22Rv1 (cell line): ENCODE data around the gene MGRN1.
A peak's percentile ranks its signal among the peaks of the same experiment; 100 is the strongest.

Experiments used
- H3K27ac ChIP-seq: fragments of 450-650 bp; 2 replicates; pipeline ENCODE4 v1.5.1; 2017
- CTCF ChIP-seq: fragments of 450-650 bp; IDR thresholded peaks from 2 replicates; pipeline ENCODE4 v1.5.1; 2017; ENCODE audit warnings: mild to moderate bottlenecking
- ZFX ChIP-seq: fragments of 450-650 bp; IDR thresholded peaks from 2 replicates; pipeline ENCODE4 v1.6.1; 2017; ENCODE audit warnings: antibody characterized with exemption, borderline replicate concordance

The MGRN1 gene

GRCh38 chr16:4616047-4616811 lies 8.4 kb upstream of the MGRN1 start:
- H3K27ac ChIP-seq, result peak overlapping the region; percentile 97
- TF ChIP-seq ZFX, result no peak
- peak; percentile 58 for TF ChIP-seq CTCF

GRCh38 chr16:4617880-4618279 lies 6.7 kb upstream of the MGRN1 start:
- TF ChIP-seq ZFX (no peak), CTCF (no peak)
- H3K27ac ChIP-seq, result peak overlapping the region; percentile 97

GRCh38 chr16:4618645-4619418 lies 5.8 kb upstream of the MGRN1 start:
- H3K27ac ChIP-seq, result no peak overlapping the region
- TF ChIP-seq CTCF, result no peak
- TF ChIP-seq ZFX, result no peak

- peak overlapping the region; percentile 76; the same call in 1 of the 2 replicates for H3K27ac ChIP-seq
- TF ChIP-seq ZFX, result no peak
- TF ChIP-seq CTCF, result no peak
Measured at GRCh38 chr16:4623593-4623992, 1.0 kb upstream of the MGRN1 start.

- TF ChIP-seq CTCF (no peak), ZFX (no peak)
- peak overlapping the region; percentile 76 for H3K27ac ChIP-seq
Measured at GRCh38 chr16:4624827-4625559, 367 bp downstream of the MGRN1 start.

GRCh38 chr16:4625560-4626159 lies 1.0 kb downstream of the MGRN1 start:
- TF ChIP-seq ZFX (no peak), CTCF (no peak)
- peak overlapping the region; percentile 76 for H3K27ac ChIP-seq
